GM18861 (cell line): ENCODE results near the gene ZNF484.
"Not testable (repeated sequence)": the region's sequence is repeated elsewhere in the genome, so short reads cannot be mapped to it uniquely, and the experiment has no call there.

Experiments
- ATAC-seq: cut with Tn5 transposase; IDR thresholded peaks from one replicate; pipeline ENCODE4 v1.9.1; 2021; ENCODE audit not compliant: unreplicated experiment

ZNF484 gene

DNA sequence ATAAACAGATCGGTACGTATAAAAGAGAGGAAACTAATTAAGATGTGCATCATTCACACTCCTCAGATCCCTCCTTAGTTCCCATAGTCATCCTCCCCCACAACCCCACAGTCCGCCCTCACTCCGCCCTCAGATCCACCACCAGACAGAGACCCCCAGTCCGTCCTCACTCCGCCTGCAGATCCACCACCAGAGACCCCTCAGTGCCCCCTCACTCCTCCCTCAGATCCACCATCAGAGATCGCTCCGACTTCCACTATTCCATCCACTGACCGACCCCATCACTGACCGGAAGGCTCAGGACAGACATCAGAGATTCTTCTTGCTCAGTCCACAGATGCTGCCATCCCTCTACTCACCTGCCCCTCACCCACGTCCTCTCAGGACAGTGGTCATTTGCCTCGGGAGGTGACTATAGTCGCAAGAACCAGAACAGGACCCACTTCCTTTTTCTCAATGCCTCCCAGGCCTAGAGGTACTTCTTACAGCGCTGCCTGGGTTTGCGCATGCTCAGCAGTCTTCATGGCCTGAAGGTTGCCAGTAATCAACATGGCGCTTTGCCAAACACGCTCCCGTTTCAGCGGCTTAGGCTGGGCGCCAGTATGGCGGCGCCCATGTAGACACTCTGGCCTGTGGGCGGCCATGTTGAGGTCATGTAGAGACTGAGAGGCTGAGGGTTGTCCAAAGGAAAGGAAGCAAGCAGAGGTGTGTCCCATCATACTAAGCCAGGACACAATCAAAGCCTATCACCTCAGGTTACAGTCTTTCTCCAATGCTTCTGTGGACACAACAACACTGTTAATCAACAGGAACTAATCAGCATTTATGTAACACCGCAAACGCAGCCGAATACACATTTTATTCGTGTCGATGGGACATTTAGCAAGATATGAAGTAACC lies at the start of gene ZNF484:
ZNF484 (minus strand) TSS at position 508 of the 900 bp plus-strand sequence. CDS start 3,009 bp downstream, outside the sequence.
- ATAC-seq, result peak; percentile 98

GRCh38 chr9:92920437-92920836 lies 42.6 kb upstream of the ZNF484 start:
- ATAC-seq, result no peak

GRCh38 chr9:92917176-92917800 lies 39.5 kb upstream of the ZNF484 start:
- ATAC-seq, result no peak

- no peak for ATAC-seq
Observed at GRCh38 chr9:92911511-92912475, 34.0 kb upstream of the ZNF484 start.

GRCh38 chr9:92905137-92905536 lies 27.3 kb upstream of the ZNF484 start:
- ATAC-seq, result not testable (repeated sequence)

GRCh38 chr9:92897323-92897722 lies 19.5 kb upstream of the ZNF484 start:
- ATAC-seq, result no peak

GRCh38 chr9:92895812-92896436 lies 18.1 kb upstream of the ZNF484 start:
- ATAC-seq, result no peak

GRCh38 chr9:92894711-92895362 lies 17.0 kb upstream of the ZNF484 start:
- no peak for ATAC-seq

- ATAC-seq, result not testable (repeated sequence)
Observed at GRCh38 chr9:92893916-92894610, 16.2 kb upstream of the ZNF484 start.

GRCh38 chr9:92892276-92892675 lies 14.4 kb upstream of the ZNF484 start:
- ATAC-seq, result not testable (repeated sequence)

DNA sequence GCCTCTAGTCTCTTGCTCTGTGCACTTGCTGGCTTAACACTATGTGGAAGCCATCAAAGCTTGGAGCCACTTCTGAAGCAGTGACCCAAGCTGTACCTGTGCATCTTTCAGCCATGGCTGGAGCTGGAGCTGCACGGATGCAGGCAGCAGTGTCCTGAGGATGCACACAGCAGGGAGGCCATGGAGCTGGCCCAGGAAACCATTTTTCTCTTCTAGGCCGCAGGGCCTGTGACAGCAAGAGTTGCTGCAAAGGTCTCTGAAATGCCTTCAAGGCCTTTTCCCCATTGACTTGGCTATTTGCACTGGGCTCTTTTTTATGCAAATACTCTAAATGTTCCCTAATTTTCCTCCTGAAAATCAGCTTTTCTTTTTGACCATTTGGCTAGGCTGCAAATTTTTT lies 12.9 kb upstream of the ZNF484 start:
- no peak for ATAC-seq

DNA sequence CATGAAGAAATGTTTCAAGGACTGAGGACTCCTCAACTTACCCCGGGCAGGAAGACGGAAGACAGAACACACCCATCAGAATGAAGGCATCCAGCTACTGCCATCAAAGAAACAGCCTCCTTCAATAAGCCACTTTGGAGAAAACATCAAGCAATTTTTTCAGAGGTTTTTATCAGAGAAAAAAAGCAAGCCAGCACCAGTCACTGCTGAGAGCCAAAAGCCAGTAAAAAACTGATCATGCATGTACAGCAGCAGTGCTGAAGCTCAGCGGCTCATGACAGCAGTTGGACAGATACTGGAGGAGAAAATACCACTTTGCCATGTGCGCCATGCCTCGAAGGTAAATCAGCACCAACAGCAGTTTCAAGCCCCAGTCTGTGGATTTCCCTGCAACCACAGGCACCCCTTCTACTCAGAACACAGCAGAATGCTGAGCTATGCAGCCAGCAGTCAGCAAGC lies 10.1 kb upstream of the ZNF484 start:
- no peak for ATAC-seq

GRCh38 chr9:92886846-92887610 lies 9.2 kb upstream of the ZNF484 start:
- not testable (repeated sequence) for ATAC-seq

DNA sequence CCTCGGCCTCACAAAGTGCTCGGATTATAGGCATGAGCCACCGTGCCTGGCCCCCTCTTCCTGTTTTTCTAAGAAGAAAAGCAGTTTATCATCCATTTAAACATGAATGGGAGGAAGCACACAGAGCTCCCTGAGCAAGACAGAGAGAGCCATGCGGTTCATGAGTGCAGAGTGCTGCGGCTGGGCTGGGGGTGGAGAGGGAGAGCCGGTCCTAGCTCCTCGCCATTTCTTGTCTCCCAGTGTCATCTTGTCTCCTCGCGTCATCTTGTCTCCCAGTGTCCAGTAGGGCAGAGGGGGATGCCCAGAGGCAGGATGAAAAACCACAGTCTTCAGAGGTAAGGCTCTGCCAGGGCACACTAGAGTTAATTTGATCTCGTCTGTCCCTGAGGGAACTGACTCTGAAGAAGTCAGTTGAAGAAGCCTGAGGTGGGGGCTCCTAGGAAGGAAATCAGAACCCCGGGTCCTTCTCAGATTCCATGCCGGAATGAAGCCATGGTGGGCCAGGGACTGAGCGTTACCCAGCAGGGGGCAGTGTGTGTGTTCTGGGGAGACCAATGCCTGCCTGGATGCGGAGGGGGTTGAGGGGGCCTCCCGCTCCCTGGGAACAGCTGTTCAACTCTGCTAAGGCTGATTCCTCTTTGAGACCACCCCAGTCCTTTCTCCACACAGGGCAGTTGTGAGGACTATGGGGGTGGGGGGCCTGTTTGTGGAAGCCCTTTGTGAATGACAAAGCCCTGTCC lies 6.0 kb upstream of the ZNF484 start:
- ATAC-seq, result not testable (repeated sequence)

DNA sequence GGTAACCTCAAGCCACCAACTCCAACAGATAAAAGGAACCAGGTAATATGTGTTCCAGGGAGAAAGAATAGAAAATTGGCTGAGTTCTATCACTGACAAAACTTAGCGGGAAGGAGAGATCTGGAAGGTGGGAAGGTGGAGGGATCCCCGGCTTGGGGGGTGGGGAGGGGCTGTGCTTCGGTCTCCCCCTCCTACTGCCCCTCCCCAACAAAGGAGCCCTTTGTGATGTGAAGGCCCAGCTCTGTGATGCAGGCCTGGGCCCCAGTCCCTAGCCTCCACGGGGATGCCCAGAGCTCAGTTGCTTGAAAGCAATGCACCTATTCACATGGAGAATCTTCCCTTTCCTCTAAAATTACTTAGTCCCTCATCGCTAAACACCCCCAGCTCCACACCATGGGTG lies 4.4 kb upstream of the ZNF484 start:
- no peak for ATAC-seq

- no peak for ATAC-seq
Observed at GRCh38 chr9:92875373-92875772, 2.5 kb downstream of the ZNF484 start.

- ATAC-seq, result no peak
Observed at GRCh38 chr9:92870289-92870688, 7.5 kb downstream of the ZNF484 start.

DNA sequence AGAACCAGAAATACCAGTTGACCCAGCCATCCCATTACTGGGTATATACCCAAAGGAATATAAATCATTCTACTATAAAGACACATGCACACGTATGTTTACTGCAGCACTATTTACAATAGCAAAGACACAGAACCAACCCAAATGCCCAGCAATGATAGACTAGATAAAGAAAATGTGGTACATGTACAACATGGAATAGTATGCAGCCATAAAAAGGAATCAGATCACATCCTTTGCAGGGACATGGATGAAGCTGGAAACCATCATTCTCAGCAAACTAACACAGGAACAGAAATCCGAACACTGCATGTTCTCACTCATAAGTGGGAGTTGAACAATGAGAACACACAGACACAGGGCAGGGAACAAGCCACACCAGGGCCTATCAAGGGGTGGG lies 11.2 kb downstream of the ZNF484 start:
- not testable (repeated sequence) for ATAC-seq
